Vagina (tissue), 2 donors: Measurements from ENCODE around the gene DICER1. TPM values are rescaled to one million over a fixed set of nuclear protein-coding genes. Genes with fewer than 3 reads are reported as not detected.

Source experiments
- DNase-seq, 2 donors: peaks; one replicate each; pipeline ENCODE4 v3.0.0-alpha.2; 2017; ENCODE audit errors: extremely low spot score in 2 of 2
- H3K27ac ChIP-seq: fragments of 200-600 bp; sonication (generic); one replicate; pipeline ENCODE4 v1.5.1; 2019
- H3K27me3 ChIP-seq: fragments of 200-600 bp; sonication (generic); one replicate; pipeline ENCODE4 v1.5.1; 2019
- H3K36me3 ChIP-seq, 2 donors: fragments of 200-600 bp; sonication (generic); one replicate each; pipeline ENCODE4 v1.5.1; 2017 to 2019
- H3K4me1 ChIP-seq: fragments of 200-600 bp; sonication (generic); one replicate; pipeline ENCODE4 v1.5.1; 2019
- H3K4me3 ChIP-seq, 2 donors: fragments of 200-600 bp; sonication (generic); 1 replicate in 1 of 2; 2 replicates in 1 of 2; pipeline ENCODE4 v1.5.1; 2016 to 2019
- H3K9me3 ChIP-seq: fragments of 200-600 bp; sonication (generic); one replicate; pipeline ENCODE4 v1.5.1; 2019
- CTCF ChIP-seq, 3 experiments: fragments of 450-650 bp in 2 of 3; fragments of 200-600 bp in 1 of 3; sonication (generic) in 1 of 3; IDR thresholded peaks; one replicate each; pipeline ENCODE4 v1.5.1; 2017 to 2019; ENCODE audit warnings: antibody characterized with exemption in 3 of 3, mild to moderate bottlenecking in 2 of 3, moderate library complexity in 2 of 3
- POLR2A ChIP-seq, 2 donors: fragments of 450-650 bp; IDR thresholded peaks; one replicate each; pipeline ENCODE4 v1.6.1; 2017; ENCODE audit warnings: antibody characterized with exemption in 2 of 2, mild to moderate bottlenecking in 2 of 2, moderate library complexity in 2 of 2
- POLR2AphosphoS5 ChIP-seq, 2 donors: sonication (generic); formaldehyde crosslinking; IDR thresholded peaks; one replicate each; pipeline ENCODE4 v1.9.0; 2017; ENCODE audit warnings: antibody characterized with exemption in 2 of 2, mild to moderate bottlenecking in 2 of 2, low read depth in 1 of 2; ENCODE audit not compliant: insufficient read depth in 1 of 2
- intact Hi-C: fragments of 100-400 bp; cut with DNase I; formaldehyde crosslinking; loops from one replicate; pipeline ENCODE4 v1.15.1; 2023
- total RNA-seq: library from RNA; depleted of rRNA; stranded (reverse); fragments of >200 nt; gene quantifications from one replicate; pipeline ENCODE4 v1.2.3, GENCODE V29; 2016

DICER1 gene
- total RNA-seq, 1 donor from 2014 or later, result 68.3 TPM

DNA sequence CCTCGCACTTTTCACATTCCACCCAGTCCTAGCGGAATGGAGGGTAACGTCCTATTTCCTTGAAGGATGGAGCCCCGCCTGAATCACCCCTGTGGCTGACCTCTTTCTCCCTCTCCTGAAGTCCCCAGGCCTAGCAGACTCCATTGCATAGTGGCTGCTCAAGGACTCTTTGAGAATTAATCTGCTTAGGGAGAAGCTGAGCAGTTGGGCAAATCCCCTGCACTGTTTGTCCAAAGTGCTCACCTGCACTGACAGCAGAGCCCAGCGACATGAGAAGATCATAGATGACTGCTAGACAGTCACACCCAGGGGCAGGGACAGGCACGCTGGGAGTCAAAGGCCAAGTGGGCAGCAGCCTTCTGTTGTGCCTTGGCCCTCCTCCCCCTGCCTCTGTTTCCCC is 37.7 kb upstream of the DICER1 start:
- Histone ChIP-seq H3K36me3 (peaks cover 0 to 5% of the 10 kb centered on the region in 2 donors), H3K9me3 (no peaks in the 10 kb centered on the region), H3K27ac (no peak overlapping the region), H3K27me3 (no peaks in the 10 kb centered on the region), H3K4me1 (no peaks in the 10 kb centered on the region), H3K4me3 (no peak overlapping the region)
- no peak for DNase-seq
- TF ChIP-seq CTCF (IDR thresholded peaks at IDR 0.05) (no peak), POLR2A (IDR thresholded peaks at IDR 0.05) (no peak), POLR2AphosphoS5 (IDR thresholded peaks at IDR 0.05; ENCODE audit: insufficient read depth in 1 of 2, low read depth in 1 of 2) (no peak)
- intact Hi-C loops, result no loop called here

- Histone ChIP-seq H3K4me3 (no peak overlapping the region), H3K27me3 (no peaks in the 10 kb centered on the region), H3K9me3 (no peaks in the 10 kb centered on the region), H3K27ac (no peak overlapping the region), H3K4me1 (peaks cover 5% of the 10 kb centered on the region), H3K36me3 (peaks cover 0 to 5% of the 10 kb centered on the region in 2 donors)
- TF ChIP-seq POLR2A (IDR thresholded peaks at IDR 0.05), result no peak
- TF ChIP-seq CTCF (IDR thresholded peaks at IDR 0.05), result no peak
- no peak for TF ChIP-seq POLR2AphosphoS5 (IDR thresholded peaks at IDR 0.05; ENCODE audit: insufficient read depth in 1 of 2, low read depth in 1 of 2)
- intact Hi-C loops, result no loop called here
- DNase-seq, result no peak
These were observed 35.8 kb upstream of the DICER1 start for GRCh38 chr14:95193081-95193480.

DNA sequence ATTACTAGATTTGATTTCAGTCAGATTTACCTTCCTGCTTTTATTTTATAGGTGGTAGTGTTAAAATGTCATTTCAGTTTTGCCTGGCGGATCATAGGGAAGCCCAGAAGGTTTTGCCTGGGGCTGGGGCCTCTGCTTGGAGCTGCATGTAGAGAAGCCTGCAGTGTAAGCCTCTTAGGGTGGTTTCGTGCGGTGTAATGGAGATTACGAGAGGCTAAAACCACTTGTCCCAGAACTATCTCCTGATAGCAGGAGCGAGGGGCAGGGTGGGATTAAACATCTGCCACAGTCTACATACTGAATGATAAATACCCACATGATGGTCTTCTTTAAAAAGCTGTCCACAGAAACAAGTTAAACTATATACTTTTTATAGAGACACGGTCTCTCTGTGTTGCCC is 35.0 kb upstream of the DICER1 start:
- H3K4me3 ChIP-seq, result no peak overlapping the region

DNA sequence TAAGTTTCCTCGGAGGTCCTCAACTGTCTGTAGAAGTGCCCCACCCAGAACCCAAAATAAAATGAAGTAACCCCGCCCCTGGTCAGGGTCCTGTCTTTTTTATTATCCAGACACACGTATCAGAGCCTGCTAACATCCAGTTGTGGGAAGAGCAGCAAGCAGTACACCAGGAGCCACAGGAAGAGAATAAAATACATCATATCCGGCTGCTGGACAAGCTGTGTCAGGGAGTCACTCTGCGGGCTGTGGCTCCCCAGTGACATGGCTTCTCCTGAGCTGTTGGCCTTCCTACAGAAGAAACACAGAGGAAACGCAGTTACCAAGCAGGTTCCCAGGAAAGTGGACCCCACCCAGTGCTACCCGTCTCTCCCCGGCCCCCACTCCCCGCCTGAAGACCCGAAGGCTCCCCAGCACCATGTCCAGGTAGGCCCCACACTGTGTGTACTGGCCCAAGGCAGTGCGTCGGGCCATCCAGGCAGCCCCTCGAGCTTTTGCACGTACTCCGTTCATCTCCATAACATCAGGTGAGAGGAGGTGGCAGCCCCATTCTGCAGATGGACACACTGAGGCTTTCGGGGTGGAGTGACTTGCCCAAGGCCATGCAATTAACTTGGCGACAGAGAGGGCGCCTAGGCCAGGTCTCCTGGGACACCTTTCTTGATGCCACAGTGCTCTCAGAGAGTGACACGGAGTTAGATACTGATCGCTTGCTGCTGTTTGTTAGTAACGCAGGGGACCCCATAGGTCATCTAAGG is 34.3 kb upstream of the DICER1 start:
- H3K4me1 ChIP-seq, result peaks cover 5% of the 10 kb centered on the region
- no peaks in the 10 kb centered on the region for H3K9me3 ChIP-seq
- H3K4me3 ChIP-seq, result no peak overlapping the region
- H3K36me3 ChIP-seq, result peaks cover 0 to 5% of the 10 kb centered on the region in 2 donors
- intact Hi-C loops, result no loop called here
- H3K27ac ChIP-seq, result no peak overlapping the region
- no peak for DNase-seq
- H3K27me3 ChIP-seq, result no peaks in the 10 kb centered on the region
- TF ChIP-seq POLR2A (IDR thresholded peaks at IDR 0.05) (no peak), POLR2AphosphoS5 (IDR thresholded peaks at IDR 0.05; ENCODE audit: insufficient read depth in 1 of 2, low read depth in 1 of 2) (no peak), CTCF (IDR thresholded peaks at IDR 0.05) (no peak)

More for the DNA sequence above, 35.0 kb upstream of the DICER1 start:
- no peaks in the 10 kb centered on the region for H3K9me3 ChIP-seq
- intact Hi-C loops, result no loop called here
- TF ChIP-seq CTCF (IDR thresholded peaks at IDR 0.05) (no peak), POLR2A (IDR thresholded peaks at IDR 0.05) (no peak), POLR2AphosphoS5 (IDR thresholded peaks at IDR 0.05; ENCODE audit: insufficient read depth in 1 of 2, low read depth in 1 of 2) (no peak)
- peaks cover 5% of the 10 kb centered on the region for H3K4me1 ChIP-seq
- H3K36me3 ChIP-seq, result peaks cover 0 to 5% of the 10 kb centered on the region in 2 donors
- no peak for DNase-seq
- H3K27me3 ChIP-seq, result no peaks in the 10 kb centered on the region
- no peak overlapping the region for H3K27ac ChIP-seq

DNA sequence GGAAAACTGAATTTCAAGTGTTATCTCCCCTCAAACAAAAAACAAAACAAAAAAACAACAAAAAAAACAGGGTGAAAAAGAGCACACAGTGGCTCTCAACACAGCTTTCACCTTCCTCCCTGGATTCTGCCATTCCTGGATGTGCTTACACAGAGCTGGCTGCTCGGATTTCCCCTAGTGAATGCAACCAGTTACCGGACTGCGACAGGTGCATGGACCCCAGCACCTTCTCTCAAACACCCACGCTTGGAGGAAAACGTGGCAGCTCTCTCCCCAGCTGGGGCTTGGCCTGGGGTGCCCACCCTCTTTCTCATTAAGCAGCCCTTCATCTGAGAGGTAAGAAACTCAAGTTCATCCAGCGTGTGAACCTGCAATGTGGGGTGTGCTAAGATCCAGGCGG is 33.5 kb upstream of the DICER1 start:
- DNase-seq, result no peak
- Histone ChIP-seq H3K27me3 (no peaks in the 10 kb centered on the region), H3K27ac (no peak overlapping the region), H3K4me1 (peaks cover 5% of the 10 kb centered on the region), H3K4me3 (no peak overlapping the region), H3K9me3 (no peaks in the 10 kb centered on the region), H3K36me3 (peaks cover 0 to 5% of the 10 kb centered on the region in 2 donors)
- intact Hi-C loops, result no loop called here
- TF ChIP-seq POLR2A (IDR thresholded peaks at IDR 0.05), result no peak
